ENCODE data around the gene BYSL.

- TF ChIP-seq POLR2A (IDR thresholded peaks at IDR 0.05; ENCODE audit: low read length) (no peak), GATA1 (IDR thresholded peaks at IDR 0.05; ENCODE audit: low read depth, low read length) (no peak)
Observed at GRCh38 chr6:41914869-41915530, 6.3 kb upstream of the BYSL start.
